Measurements from ENCODE around the gene SLC2A3.
"Not testable (repeated sequence)": the region's sequence is repeated elsewhere in the genome, so short reads cannot be mapped to it uniquely, and the experiment has no call there.

The SLC2A3 gene

GRCh38 chr12:7959278-7959677 lies 23.3 kb upstream of the SLC2A3 start:
- in situ Hi-C loops (cut with MboI; ENCODE audit: low sequenced_read_pairs, unreplicated experiment): no loop called here
- TF ChIP-seq, protein P1, sequence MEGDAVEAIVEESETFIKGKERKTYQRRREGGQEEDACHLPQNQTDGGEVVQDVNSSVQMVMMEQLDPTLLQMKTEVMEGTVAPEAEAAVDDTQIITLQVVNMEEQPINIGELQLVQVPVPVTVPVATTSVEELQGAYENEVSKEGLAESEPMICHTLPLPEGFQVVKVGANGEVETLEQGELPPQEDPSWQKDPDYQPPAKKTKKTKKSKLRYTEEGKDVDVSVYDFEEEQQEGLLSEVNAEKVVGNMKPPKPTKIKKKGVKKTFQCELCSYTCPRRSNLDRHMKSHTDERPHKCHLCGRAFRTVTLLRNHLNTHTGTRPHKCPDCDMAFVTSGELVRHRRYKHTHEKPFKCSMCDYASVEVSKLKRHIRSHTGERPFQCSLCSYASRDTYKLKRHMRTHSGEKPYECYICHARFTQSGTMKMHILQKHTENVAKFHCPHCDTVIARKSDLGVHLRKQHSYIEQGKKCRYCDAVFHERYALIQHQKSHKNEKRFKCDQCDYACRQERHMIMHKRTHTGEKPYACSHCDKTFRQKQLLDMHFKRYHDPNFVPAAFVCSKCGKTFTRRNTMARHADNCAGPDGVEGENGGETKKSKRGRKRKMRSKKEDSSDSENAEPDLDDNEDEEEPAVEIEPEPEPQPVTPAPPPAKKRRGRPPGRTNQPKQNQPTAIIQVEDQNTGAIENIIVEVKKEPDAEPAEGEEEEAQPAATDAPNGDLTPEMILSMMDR (IDR thresholded peaks at IDR 0.05; ENCODE audit: borderline replicate concordance, control extremely low read depth, extremely low read depth, insufficient read depth, missing control alignments): no peak
- DNase-seq (ENCODE audit: low spot score): no peak

DNA sequence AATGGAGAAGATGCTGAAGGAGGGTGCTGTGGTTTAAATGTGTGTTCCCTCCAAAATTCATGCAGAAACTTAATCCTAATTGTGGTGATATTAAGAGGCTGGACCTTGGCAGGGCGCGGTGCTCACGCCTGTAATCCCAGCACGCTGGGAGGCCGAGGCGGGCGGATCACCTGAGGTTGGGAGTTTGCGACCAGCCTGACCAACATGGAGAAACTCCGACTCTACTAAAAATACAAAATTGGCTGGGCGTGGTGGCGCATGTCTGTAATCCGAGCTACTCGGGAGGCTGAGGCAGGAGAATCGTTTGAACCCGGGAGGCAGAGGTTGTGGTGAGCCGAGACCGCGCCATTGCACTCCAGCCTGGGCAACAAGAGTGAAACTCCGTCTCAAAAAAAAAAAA lies 18.9 kb upstream of the SLC2A3 start:
- DNase-seq (ENCODE audit: low spot score); in situ Hi-C loops (cut with MboI; ENCODE audit: low sequenced_read_pairs, unreplicated experiment): not testable (repeated sequence)

DNA sequence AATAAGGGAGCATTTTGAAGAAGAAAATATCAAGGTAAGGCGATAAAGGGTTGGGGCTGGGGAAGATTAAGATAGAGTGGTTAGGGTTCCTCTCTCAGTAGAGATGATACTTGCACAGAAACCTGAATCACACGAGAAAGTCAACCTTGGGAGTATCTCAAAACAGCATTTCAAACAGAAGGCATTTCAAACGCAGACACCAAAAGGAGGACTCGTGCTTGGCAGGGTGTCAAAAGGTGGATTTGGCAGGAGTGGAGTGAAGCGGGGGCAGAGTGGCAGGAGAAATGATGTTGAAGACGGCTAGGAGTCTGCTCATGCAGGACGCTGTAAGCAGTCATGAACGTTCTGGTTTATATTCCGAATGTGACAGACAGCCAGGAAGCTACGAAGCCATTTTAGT lies 18.4 kb upstream of the SLC2A3 start:
- in situ Hi-C loops (cut with MboI; ENCODE audit: low sequenced_read_pairs, unreplicated experiment); DNase-seq (ENCODE audit: low spot score): not testable (repeated sequence)

GRCh38 chr12:7953912-7954311 lies 17.9 kb upstream of the SLC2A3 start:
- DNase-seq (ENCODE audit: low spot score); in situ Hi-C loops (cut with MboI; ENCODE audit: low sequenced_read_pairs, unreplicated experiment): not testable (repeated sequence)

DNA sequence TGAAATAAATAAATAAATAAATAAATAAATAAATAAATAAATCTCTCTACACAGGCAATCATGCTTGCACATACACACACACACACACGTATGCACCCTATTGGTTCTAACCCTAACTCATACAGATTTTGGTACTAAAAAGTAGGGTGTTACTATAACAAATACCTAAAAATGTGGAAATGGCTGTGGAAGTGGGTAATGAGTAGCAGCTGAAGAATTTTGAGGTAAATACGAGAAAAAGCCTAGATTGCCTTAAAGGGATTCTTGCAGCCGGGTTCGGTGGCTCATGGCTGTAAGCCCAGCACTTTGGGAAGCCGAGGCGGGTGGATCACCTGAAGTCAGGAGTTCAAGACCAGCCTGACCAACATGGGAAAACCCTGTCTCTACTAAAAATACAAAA lies 15.7 kb upstream of the SLC2A3 start:
- TF ChIP-seq, protein P1 (IDR thresholded peaks at IDR 0.05; ENCODE audit: borderline replicate concordance, control extremely low read depth, extremely low read depth, insufficient read depth, missing control alignments): no peak
- in situ Hi-C loops (cut with MboI; ENCODE audit: low sequenced_read_pairs, unreplicated experiment): no loop called here

GRCh38 chr12:7950230-7950943 lies 14.4 kb upstream of the SLC2A3 start:
- in situ Hi-C loops (cut with MboI; ENCODE audit: low sequenced_read_pairs, unreplicated experiment); DNase-seq (ENCODE audit: low spot score): not testable (repeated sequence)

More for the DNA sequence above, 15.7 kb upstream of the SLC2A3 start:
- no peak for DNase-seq (ENCODE audit: low spot score)

DNA sequence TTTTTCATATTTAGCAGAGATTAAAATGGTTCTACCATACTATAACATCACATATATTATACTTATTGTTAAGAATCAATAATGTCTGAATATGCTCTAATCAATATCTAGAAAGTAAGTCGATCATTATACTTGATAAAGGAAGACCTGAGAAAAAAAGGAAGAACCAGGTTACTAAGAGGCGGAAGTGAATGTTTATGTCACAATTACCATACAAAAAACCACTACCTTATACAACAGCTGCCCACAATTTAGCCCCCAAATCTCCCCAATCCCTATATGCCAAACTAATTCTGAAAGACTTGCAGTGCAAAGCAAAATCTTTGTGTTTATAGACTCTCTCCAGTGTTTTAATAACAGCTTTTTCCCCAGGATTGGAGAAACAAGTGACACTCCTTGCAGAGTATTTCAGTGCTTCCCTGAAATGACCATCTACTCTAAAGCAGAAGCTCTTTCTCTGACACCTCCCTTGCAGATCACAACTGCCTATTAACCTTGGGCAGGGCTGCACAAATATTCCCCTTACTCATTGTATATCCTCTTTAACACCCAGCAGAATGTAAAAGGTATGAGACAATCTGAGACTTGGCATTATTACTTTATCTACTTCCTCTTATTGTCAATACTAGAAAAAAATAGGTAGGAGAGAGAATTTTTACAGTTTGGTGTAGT lies 12.7 kb upstream of the SLC2A3 start:
- no peak for DNase-seq (ENCODE audit: low spot score)
- in situ Hi-C loops (cut with MboI; ENCODE audit: low sequenced_read_pairs, unreplicated experiment): no loop called here
- TF ChIP-seq, protein P1 (IDR thresholded peaks at IDR 0.05; ENCODE audit: borderline replicate concordance, control extremely low read depth, extremely low read depth, insufficient read depth, missing control alignments): no peak

- no peak for DNase-seq (ENCODE audit: low spot score)
- TF ChIP-seq, protein P1 (IDR thresholded peaks at IDR 0.05; ENCODE audit: borderline replicate concordance, control extremely low read depth, extremely low read depth, insufficient read depth, missing control alignments): no peak
- in situ Hi-C loops (cut with MboI; ENCODE audit: low sequenced_read_pairs, unreplicated experiment): no loop called here
Observed at GRCh38 chr12:7947011-7947410, 11.0 kb upstream of the SLC2A3 start.

DNA sequence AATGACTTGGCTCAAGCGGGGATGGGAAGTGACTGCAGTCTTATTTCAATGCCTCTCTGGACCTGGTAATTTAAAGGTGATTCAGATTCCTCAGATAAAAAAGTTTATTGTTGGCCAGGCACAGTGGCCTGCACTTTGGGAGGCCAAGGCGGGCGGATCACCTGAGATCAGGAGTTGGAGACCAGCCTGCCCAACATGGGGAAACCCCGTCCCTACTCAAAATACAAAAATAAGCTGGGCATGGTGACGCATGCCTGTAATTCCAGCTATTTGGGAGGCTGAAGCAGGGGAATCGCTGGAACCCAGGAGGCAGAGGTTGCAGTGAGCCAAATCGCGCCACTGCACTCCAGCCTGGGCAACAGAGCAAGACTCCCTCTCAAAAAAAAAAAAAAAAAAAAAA lies 8.8 kb upstream of the SLC2A3 start:
- in situ Hi-C loops (cut with MboI; ENCODE audit: low sequenced_read_pairs, unreplicated experiment); DNase-seq (ENCODE audit: low spot score): not testable (repeated sequence)

Data from GM13976 (cell line).